NAMALWA (cell line): ENCODE data around the gene SNX33.
A peak's percentile ranks its signal among the peaks of the same experiment; 100 is the strongest.
"Not testable (repeated sequence)": the region's sequence is repeated elsewhere in the genome, so short reads cannot be mapped to it uniquely, and the experiment has no call there.

Experiments
- DNase-seq: peaks from one replicate; pipeline ENCODE4 v3.0.0-alpha.2; 2015; ENCODE audit warnings: low spot score

Gene SNX33

DNA sequence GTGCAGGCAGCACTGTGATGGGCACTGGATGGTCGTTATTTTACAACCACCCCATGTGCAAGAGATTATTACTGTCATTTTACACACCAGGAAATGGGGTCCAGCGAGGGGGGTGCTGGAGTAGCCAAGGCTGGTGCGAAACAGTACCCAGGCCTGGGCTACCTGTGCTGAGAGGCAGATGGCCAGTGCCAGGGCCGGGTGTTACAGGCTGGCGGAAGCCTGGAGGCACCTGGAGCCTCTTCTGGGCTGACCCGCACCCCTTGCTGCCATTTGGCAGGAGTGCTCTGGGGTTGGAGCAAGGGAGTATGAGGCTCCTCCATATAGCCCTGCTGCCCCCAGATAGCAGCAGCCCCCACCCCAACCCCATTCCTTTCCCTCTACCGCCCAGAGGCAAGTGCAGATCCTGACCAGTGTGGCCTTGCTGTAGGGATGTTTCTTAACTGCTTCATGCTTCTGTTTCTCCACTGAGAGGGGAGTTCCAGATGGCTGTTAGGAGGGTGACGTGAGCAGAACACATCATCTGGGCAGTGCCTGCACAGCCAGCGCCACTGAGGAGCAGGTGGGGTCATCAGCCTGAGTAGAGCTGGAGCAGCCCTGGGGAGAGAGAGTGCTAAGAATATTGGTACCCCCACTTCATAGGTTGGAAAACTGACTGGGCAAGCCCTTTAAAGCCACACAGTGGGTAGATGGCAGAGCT is 15.3 kb downstream of the SNX33 start:
- DNase-seq = no peak

DNA sequence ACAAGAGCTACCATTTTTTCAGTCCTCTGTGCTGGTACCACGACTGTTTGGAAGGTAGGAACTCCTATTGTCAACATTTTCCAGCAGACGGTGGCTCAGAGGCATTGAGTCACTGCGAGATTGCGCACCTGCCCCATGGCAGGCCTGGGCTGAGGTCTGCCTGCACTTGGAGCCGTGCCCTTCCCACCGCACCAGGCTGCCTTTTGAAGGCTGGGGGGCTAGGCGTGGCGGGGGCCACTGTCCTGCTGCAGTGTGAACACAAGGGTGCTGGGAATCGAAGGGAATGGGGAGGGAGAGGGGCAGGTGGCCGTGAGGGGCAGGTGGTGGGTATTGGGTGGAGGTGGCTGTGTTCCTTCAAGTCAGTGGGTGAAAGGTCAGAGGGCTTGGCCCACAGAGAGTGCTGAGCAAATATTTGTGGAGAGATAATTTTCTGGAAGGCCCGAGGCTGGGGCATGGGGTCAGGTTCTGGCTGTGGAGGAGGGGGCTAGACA is 16.3 kb downstream of the SNX33 start:
- DNase-seq = no peak

DNA sequence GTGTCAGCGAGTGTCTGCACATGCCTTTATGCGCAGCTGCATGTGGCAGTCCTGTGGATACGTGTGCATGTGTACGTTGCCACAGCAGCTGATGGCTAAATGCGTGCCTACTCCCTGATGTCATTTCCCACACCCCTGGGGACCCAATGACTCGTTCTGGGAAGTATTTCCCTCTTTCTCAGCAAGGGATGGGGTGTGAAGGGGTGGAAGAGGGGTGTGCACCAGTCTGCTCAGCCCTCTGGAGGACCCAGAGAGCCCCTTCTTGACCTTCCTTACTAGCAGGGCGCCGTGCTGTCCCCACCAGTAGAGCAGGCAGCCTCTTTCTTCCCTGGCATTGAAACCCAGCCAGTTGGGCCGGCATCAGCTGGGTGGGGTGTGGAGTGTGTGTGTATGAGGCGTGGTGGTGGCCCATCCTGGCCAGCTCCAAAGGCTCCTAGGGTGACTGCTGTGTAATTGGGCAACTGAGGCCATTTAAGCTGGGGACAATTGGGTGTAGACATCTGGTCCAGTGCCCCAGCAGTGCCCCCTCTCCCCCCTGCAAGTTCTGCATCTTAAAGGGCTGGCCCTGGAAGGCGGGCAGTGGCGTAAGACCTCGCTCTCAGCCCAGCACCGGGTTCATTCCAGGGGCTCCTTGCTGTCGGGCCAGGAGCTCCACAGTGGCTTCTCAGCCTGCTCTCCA is 19.2 kb downstream of the SNX33 start:
- peak; percentile 26 for DNase-seq

DNA sequence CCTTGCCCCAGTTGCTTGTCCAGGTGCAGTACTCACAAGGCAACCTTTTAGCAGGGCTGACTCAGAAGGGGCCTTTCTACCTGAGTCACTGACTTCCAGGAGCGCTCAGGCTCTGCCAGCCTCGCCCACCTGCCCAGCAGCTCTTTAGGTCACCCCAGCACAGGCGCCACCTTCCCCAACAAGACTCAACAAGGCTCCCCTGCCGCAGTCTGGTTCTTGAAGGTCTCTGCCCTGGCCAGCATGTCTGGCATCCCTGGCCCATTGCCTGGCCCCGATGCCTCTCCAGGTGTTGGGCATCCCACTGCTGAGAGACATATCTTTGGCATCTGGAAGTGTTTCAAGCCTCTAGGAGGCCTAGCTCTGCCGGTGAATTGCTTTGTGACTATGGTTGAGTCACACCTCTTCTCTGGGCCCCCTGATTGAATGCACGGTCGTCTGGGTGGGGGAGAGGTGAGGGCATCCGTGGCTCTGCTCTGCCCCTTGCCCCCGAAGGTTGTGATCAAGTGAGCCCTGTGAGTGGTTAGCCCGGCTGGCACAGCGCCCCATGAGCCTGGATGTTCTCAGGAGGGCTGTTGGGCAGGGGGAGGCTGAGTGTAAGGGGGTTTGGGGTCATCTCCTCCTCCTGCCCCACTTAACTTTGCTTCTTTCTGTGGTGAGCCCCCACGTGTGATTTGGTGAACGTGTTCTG is 21.6 kb downstream of the SNX33 start:
- DNase-seq = no peak

DNA sequence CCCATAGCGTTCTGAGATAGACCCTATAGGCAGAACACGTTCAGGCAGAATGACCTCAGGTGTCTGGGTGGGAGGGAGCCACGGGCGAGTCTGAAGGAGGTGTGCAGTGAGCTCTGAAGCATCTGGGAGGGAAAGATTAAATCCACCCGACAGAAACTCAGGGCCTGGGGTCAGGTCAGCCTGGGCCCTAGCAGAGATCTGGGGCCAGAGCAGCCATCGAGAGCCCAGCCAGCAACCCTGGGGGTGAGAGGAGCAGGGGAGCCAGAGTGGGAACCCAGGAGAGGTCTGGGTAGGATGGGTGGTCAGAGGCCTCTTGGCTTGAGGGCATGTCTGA is 22.1 kb downstream of the SNX33 start:
- no peak for DNase-seq

DNA sequence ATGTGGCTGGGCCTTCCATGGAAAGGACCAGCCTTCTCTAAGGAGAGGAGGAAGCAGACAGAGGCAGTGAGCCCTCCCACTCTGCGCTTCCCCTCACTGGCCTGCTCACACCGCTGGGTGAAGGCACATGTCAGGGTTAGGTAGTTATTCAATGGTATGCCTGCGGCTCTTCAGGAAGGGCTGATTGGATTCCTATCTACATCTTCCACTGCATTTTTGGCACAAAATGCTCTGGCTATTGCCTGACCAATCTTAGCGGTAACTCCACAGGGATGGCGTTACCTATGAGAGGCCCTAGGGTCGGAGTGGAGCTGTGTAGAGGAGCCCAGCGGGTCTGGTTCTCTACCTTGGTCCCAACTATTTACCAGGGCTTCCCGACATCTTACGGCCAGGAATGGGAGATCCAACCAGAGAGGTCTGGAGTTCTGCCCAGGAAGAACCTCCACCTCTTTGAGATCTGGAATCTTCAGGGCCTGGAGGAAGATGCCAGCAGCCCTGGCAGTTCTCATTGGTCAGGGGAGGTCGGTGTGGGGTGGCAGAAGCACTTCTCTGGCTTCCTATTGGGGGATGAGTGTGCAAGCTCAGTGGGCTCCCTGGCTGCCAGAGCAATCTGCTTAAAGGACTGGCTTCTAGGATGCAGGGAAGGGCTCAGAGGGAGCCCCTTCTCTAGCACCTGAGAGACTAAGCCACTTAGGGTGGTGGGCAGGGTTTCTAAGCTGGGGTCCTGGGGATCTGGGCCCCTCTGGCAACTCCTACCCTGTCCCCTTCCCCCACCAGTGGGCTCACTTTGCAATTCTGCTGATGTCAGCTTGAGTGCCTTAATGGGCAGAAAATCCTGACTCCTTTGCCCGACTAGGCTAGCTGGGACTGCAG is 24.3 kb downstream of the SNX33 start:
- no peak for DNase-seq

DNA sequence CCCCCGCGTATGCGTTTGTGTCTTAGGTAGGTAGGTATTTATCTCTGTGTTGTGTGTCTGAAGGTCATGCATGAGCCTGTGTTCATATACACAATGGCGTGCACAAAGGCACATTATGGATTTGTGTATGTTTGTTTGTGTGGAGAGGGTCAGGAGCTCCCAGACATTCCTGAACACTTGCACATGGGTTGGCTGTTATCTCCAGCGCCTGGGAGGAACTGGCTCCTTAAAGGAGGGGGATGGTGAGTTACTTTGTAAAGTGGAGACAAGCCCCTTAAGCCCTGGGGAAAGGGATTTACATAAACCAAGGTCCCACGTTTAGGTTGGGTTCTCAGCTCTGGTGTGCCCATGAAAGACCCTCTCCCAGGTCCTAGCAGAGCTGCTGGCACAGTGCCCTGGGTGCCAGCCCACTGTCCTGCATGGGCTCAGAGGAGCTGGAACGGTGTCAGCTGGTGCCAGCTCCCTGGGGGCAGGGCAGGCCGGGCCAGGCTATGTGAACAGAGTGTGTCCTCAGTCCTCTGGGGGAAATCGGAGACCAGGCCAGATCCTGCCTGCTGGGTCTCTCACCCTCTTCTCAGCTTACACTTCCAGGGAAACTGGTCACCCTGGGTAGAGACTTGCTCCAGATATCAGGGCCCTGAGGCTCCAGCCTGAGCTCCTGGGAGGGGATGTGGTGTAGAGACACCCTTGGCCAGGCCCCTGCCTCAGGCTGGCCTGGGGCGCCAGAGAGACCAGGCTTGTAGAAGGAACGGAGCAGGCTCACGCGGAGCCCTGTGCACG is 25.1 kb downstream of the SNX33 start:
- no peak for DNase-seq

DNA sequence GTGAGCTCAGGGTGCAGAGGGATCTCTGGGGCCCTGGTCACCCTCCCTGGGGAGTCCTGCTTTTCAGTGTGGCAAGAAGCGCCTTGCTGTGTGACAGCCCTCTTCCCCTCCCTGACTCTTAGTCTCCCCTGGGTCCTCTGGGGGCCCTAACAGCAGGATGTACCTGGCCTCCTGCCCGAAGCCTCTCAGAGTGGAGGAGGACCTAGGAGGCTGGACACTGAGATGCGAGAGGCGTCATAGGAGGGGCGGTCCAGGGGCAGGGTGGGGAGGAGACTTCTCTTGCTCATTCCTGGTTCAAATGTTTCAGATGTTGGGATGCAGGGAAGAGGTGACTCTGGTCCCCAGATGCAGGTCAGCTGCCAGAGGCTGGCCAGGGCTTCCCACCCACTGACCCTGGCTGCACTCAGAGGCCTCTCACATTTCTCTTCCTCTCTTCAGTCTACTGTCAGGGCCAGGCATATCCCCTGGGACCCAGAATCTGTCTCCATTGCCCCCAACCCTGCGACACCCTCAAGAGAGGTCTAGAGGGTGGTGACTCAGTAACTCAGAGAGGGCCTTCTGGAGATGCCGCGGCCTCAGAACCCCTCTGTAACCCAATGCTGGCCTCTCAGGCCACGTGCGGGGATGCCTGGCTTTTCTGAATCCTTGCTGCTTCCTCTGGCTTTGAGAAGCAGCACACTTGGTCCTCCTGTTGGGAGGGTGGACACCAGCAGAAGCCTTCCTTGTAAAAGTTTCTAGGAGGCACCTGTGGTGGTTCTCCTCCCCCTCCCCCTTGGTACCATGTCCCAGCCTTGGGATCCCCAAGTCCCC is 25.9 kb downstream of the SNX33 start:
- DNase-seq = no peak

DNA sequence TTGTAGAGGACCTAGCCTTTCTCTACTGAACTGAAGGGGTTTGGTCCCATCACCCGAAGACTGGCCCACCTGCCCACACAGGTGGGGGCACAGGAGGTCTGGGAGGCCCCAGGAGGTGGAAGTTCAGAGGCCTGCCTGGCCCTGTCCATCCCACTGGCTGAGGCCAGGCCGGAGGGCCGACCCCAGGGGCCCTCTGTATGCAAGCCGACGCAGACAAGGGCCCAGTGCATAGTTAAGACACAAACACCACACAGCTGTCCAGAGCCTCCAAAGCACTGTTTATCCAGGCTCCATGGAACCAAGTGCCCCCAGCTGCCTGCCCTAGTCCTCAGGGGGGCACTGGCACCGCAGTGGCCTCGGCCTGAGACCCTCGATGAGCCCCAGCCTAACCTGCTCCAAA is 26.7 kb downstream of the SNX33 start:
- no peak for DNase-seq

DNA sequence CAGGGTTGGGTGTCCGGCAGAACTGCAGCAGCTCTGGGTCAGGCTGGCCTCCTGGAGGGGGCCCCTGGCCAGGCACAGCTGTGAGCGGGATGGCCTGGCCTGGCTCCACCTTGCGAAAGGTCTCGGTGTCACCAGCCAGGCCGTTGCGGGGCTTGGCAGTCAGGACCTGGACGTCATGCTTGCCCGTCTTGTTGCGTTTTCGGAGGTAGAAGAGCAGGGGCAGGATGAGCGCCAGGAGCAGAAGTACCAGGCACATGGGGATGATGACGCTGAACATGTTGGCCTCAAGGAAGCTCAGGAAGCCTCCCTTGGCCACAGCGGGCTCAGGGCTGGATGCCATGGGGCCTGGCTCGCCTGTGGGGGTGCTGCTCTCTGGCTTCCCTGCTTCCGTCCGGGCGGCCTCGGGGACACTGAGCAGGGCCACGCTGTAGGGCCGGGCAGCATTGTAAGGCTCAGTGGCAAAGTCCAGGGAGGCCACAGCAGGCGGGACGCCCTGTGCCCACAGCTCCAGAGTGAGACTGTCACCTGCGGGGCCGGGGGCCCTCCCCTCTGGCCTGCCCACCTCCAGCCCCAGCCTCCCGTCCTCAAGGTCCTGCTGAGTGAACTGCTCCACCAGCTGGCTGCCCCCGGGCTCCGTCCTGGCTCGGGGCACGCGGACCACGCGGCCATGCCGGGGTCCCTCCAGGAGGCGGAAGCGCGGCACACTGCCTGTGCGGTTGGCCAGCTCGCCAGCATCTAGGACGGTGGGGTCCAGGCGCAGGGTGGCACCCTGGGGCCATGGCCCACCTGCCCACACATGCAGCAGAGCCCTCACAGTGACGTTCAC is 28.1 kb downstream of the SNX33 start:
- DNase-seq = no peak

DNA sequence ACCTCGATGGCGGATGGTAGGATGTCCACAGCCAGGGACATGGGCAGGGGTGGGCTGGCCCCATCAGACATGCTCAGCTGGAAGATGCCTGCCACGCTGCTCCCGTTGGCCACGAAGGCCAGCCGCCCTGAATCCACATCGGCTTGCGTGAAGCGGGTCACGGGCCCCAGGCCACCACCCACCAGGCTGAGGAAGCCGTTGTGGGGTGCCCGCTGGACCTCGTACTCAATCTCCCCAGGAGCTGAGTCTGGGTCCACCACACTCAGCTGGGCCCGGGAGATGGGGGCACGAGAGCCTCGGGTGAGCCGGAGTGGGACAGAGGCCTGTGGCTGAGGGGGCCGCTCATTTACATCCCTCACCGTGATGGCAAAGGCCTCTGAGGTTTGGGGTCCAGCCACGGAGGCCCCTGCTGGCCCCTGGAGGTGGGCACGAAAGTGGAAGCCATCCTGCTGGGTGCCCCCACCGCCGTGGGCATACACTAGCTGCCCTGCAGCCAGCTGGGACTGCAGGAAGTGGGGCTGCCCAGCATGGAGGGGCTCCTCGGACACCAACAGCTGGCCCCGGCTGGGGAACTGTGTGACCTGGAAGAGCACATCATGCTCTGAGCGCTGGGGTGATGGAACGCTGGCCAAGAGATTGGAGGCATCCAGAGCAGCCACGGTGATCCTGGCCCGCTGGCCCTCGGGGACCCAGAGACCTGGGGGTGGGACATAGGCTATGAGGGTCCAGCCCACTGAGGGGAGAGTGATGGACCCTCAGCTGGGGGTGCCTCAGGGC is 29.2 kb downstream of the SNX33 start:
- DNase-seq = no peak

DNA sequence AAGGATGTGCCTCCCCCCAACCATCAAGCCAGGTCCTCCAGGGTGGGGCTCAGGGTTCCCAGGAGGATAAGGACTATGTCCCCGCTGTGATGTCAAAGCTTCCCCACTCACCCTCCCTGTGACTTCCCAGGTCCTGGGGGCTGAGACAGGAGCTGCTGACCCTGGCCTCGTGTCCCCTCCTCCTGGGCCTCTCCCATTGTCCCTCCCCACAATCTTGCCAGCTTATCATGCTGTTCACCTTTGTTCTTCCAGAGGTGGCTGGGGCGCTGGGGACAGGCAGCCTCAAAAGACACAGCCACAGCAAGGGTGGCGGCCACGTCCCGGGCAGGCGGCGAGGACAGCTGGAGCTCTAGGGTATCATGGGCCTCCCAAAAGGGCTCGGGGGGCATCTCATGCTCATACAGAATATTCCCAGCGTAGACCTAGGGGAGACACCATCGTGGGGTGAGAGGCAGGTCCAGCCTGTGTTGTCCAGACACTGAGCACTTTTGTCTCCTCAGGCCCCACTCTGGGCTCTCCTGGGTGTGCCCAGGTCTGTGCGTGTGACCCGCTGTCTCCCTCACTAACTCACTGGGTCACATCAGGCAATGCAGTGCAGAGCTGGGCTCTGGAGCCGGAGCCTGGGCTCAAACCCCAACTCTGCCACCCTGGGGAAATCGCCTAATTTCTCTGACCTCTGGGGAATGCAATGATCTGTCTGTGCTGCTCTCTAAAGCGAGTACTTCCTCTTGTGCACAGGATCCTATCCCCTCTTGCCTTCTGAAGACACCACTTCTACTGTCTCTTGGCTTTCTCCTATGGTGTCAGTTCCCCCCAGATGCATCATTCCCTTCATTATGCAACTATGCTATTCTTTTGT is 30.0 kb downstream of the SNX33 start:
- DNase-seq = no peak

DNA sequence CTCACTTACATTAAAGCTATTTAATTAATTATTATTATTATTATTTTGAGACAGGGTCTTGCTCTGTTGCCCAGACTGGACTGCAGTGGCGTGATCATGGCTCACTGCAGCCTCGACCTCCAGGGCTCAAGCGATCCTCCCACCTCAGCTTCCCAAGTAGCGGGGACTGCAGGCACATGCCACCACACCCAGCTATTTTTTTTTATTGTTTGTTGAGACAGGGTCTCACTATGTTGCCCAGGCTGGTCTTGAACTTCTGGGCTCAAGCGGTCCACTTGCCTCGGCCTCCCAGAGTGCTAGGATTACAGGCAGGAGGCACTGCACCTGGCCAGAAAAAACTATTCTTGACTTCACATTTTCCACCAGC is 30.6 kb downstream of the SNX33 start:
- DNase-seq = not testable (repeated sequence)

DNA sequence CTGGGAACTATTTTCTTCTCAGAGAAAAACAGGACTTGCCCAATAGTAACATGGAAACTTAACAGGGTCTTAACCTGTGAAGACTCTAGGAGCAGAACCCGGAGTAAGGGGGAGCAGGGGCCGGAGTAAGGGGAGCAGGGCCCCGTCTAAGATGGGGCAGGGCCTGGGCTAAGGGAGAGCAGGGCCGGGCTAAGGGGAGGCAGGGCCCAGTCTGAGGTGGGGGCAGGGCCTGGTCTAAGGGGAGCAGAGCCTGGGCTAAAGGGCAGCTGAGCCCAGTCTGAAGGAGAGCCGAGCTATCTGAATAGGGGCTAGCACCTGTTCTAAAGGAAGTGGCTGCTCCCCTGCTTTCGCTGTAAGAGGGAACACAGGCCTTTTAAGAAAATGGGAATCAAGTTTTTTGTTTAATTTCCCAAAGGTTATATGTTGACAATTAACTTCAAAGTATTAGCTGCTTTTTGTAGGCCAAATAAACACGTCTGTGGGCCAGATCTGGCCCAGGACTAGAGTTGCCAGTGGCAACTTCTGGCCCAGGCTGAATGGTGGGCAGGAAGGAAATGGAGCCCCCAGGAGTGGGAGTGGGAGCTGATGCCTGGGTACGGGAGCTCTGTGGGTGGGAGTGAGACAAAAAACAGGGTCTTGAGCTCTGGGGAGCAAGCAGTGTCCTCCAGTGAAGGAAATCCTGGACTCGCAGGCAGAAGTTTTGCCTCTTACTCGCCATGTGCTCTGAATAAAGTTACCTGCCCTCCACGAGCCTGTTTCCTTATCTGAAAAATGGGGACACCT is 32.5 kb downstream of the SNX33 start:
- DNase-seq = no peak

DNA sequence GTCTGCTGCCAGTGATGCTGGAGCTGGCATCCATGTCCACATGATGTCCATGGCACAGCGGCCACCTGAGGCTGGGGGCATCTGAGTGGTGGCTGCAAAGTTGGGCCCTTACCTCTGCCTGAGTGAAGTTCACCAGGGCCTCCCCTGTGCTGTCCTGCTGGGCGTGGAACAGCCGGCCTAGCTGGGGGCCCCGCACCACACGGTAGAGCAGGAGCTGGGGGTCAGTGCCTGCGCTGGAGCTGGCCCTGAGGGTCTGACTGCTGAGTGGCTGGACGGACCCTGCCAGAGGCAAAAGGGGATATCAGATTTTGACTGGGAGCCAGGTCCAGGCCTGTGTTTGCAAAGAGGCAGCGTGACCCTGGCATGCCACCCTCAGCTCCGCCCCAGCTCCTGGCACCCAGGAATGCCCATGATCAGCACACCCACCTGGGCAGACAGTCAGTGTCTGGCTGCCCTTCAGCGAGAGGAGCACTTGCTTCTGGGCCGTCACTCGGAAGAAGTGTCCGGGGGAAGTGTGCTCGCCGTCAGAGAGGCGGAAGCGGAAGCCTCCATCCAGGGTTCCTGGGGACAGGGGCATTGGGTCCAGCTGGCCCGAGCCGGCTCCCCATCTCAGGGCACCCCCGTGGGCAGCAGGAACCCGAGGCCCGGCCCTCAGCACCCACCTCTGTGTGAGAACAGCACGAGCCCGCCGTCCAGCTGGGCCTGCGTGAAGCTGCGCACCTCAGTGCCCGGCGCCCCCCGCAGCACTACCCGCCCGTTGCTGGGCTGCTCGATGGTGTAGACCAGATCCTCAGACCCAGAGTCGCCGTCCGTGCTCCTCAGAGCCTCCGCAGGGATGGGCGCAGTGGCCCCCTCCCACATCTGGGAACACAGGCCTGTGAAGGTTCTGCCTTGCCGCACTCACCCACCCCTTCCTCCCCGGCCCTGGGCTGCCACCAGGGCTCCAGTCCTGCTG is 34.7 kb downstream of the SNX33 start:
- no peak for DNase-seq
